Measurements from ENCODE around the gene ZMYM1.
"Not testable (repeated sequence)": the region's sequence is repeated elsewhere in the genome, so short reads cannot be mapped to it uniquely, and the experiment has no call there.

ZMYM1 gene

DNA sequence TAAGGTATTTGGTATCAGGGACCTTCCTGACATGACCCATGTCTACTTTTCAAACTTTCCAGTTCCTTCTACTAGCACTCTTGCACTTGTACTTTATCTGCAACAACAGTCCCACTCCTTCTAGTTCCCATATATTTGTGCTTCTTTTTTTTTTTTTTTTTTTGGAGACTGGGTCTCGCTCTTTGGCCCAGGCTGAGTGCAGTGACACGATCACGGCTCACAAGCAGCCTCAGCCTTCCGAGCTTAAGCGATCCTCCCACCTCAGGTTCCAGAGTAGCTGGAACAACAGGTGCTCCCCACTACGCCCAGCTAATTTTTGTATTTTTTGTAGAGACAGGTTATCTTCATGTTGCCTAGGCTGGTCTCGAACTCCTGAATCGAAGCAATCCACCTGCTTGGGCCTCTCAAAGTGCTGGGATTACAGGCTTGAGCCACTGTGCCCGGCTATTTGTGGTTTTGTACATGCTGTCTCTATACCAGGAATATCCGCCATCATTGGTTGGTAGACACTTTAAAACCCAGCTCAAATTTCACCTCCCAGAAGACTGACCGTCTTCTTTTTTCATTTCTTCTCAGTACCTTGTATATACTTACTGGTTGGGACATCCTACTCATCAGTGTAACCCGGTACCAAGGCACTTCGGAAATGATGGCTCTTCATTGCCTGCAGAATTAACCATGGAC lies 1.1 kb downstream of the ZMYM1 start:
- no peak for DNase-seq

DNA sequence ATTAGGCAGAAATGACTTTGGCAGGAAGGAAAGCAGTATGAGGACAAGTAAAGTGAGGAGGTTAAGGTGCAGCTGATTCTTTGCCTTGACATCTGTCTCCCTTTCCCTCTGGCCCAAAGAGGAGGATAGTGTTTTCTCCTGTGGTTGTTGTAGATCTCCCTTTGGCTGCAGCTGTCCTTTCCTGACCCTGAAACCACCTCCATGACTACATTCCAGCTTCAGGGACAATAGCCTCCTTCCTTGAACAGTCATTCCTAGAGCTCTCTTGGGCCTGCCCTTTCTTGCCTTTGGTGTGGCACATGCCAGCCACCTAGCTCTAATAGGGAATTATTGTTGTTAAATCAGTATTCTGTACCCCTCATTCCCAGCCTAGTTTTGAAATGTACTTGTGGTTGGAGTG lies 6.2 kb downstream of the ZMYM1 start:
- DNase-seq = no peak

DNA sequence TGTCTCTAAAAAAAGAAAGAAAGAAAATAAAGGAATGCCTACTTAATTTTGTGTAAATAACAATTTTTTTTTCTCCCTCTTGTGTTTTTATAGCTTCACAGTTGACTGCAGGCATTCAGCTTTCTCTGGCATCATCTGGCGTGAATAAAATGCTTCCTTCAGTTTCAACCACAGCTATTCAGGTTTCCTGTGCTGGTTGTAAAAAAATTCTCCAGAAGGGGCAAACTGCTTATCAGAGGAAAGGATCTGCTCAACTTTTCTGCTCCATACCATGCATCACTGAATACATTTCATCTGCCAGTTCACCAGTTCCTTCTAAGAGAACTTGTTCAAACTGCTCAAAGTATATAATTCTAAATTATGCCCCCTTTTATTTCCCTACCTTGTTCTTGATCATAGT lies 18.0 kb downstream of the ZMYM1 start:
- peak; percentile 95 for DNase-seq

DNA sequence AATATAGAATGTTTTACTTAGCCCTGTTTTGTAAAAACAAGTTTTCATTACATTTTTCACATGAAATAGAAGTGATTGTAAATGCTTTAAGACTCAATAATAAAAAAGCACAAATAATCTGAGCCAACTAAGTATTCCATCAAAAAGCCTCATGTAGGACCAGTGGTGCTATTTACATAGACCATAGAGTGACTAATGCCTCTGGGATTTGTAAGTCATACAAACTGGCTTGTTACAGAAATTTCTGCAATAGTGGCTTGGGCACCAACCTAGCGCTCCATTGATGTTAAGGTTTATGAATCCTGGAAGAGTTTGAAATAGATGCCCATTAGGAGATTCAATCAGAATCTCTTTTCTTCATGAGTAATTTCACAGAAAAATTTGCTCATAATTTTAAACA lies 31.9 kb downstream of the ZMYM1 start:
- DNase-seq = no peak

DNA sequence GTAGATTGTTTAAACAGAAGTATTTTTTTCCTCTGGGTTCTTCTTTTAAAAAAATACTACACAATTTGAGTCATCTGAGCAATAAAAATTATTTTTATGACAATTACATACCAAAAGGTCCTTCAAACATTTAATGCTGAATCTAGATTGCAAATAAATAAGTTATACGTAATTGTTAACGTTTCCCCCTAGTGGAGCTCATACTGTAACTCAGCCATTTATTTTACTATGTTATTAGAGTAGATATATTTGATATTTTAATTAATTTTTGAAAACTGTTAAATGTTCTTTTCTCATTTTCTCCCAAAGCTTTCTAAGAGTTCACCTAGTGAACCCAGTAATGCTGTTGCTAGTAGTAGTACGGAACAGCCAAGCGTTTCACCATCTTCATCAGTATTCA lies 33.5 kb downstream of the ZMYM1 start:
- no peak for DNase-seq

DNA sequence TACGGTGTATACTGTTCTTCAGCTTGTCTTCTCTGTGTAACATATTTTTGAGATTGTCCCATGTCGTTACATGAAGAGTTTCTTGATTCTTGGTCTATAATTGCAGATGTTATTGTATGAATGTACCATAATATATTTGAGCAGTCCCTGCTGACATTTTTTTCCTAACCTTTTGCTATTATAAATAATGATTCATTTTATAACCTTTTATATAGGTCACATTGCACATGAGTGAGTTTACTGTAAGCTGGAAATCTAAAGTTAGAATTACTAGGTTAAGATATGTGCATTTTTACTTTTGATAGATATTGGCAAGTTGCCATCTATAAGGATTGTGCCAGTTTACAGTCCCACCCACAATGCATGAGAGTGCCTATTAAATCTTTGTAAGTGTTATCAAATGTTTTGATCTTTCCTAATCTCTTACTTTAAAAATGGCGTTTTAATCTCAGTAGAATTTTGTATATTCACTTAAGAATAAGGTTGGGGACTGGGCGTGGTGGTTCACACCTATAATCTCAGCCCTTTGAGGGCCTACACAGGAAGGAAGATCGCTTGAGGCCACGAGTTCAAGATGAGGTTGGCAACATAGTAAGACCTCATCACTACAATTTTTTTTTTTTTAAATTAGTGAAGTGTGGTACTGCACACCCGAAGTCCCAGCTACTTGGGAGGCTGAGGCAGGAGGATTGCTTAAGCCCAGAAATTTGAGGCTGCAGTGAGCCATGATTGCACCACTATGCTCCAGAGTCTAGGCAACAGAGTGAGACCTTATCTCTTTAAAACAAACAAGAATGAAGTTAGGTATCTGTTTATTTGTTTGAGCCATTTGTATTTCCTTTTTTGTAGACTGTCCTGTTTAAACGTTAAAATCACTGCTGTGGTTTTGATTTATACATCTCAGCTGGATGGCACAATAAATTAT lies 36.5 kb downstream of the ZMYM1 start:
- no peak for DNase-seq

DNA sequence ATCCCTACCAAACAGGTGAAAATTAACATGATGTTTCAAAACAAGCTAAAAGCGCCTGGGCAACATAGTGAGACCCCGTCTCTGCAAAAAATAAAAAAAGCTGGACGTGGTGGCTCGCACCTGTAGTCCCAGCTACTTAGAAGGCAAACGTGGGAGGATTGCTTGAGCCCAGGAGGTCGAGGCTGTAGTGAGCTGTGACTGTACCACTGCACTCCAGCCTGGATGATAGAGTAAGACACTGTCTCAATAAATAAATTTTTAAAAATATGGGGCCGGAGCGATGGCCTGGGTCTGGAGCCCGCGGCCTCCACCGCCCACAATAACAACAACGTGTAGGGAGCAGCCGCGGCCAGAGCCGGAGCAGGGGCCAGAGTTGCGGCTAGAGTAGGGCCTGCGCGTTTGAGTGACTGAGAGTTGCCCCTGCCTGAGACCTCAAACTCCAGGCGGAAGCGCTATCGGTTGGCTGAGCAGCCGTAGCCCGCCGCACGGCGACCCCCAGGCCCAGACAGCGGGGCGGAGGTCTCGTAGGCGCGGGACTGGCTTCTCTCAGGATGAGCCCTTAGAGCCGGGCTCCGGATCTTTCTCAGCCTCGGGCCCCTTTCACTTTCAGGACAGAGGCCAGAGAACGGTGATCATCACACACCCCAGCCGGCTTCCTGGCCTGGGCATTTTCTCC lies 41.4 kb downstream of the ZMYM1 start:
- DNase-seq = no peak

DNA sequence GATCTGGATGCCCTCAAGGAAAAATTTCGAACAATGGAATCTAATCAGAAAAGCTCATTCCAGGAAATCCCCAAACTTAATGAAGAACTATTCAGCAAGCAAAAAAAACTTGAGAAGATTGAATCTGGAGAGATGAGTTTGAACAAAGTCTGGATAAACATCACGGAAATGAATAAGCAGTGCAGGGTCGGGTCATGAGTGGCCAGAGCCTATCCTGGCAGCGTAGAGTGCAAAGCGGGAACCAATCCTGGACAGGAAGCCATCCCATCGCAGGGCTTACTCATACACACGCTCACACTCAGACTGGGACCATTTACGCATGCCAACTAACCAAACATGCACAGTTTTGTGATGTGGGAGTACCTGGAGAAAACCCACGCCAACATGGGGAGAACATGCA lies 43.1 kb downstream of the ZMYM1 start:
- no peak for DNase-seq

DNA sequence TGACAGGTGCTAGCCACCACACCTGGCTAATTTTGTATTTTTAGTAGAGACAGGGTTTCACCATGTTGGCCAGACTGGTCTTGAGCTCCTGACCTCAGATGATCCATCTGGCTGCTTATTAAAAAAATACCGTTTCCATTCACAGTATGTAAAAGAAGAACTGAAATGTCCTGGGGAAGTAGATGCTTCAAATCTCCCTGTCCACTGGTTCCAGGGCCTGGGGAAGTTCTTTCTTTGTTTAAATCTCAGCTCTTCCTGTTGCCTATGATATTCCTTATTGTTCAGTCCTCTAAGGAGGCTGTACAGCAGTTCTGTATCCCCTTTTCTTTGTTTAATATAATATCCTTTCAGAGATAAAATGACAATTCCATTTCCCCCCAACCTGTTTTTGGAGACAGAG lies 47.4 kb downstream of the ZMYM1 start:
- DNase-seq = no peak

DNA sequence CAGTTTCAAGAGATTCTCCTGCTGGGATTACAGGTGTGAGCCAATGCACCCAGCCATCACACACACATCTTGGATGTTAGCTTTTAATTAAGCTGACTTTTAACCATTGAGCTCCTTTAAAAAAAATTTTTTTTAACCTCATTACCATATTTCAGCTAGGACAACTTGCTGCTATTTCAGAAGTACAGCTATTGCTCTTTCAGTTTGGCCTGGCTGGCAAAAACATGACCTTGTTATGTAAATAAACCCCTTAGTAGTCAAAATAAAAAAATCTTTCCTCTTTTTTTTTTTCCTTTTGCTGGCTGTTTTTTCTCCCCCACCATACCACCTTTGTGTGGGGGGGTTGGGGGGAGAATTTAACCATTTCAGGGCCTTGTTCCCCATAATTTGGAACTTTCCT lies 49.9 kb downstream of the ZMYM1 start:
- DNase-seq = no peak

DNA sequence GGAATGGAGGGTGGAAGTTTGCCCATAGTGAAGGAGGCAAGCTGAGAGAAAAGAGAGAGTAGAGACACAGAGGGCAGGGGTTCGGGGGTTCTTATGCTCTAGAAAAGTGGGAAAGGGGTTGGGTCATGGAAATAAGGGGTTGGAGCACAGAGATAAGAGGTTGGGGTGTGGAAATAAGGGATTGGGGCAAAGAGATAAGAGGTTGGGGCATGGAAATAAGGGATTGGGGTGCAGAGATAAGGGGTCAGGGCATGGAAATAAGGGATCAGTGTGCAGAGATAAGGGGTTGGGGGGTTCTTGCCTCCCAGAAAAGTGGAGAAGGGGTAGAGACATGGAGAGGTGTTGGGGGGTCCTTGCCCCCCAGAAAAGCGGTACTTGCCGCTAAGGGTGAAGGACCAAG lies 57.6 kb downstream of the ZMYM1 start:
- DNase-seq = no peak

DNA sequence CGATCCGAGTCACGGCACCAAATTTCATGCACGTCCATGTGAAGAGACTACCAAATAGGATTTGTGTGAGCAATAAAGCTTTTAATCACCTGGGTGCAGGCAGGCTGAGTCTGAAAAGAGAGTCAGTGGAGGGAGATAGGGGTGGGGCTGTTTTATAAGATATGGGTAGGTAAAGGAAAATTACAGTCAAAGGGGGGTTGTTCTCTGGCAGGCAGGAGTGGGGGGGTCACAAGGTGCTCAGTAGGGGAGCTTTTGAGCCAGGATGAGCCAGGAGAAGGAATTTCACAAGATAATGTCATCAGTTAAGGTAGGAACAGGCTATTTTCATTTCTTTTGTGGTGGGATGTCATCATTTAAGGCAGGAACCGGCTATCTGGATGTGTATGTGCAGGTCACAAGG lies 58.4 kb downstream of the ZMYM1 start:
- DNase-seq = not testable (repeated sequence)

DNA sequence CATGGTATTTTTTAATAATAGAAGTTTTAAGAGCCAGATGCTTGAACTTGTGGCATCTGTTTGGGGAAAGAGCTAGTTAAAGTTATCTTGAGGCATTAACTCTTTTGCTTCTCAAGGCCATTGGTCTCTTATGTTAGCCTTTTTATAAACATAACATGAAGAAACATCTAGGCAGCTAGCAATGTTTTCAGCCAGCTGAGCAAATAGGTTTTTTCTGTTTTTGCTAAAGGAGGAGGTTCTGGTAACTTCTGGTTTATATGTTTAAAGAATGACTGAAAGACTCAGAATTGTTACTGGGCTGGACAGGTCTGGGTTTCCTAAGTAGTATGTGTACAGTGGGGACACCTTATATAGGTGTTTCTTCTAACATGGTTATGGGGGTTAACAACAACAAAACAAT lies 63.1 kb downstream of the ZMYM1 start:
- not testable (repeated sequence) for DNase-seq

DNA sequence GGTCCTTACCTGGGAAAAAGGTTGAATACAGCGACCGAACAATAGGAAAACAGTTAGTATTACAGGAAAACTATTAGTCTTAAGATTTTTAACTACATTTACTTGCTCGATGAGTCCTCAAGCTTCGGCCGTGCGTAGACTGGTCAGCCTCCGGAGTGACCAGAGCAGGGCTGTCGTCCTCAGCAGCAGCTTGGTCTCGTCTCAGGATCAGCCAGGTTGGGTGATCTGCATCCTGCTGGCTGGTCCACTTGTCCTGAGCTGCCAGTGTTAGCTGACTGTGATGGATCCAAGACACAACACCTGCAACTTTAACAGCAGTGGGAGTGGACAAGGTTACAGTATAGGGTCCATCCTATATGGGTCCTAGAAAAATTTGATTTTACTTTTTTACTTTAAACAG lies 63.5 kb downstream of the ZMYM1 start:
- DNase-seq = not testable (repeated sequence)

DNA sequence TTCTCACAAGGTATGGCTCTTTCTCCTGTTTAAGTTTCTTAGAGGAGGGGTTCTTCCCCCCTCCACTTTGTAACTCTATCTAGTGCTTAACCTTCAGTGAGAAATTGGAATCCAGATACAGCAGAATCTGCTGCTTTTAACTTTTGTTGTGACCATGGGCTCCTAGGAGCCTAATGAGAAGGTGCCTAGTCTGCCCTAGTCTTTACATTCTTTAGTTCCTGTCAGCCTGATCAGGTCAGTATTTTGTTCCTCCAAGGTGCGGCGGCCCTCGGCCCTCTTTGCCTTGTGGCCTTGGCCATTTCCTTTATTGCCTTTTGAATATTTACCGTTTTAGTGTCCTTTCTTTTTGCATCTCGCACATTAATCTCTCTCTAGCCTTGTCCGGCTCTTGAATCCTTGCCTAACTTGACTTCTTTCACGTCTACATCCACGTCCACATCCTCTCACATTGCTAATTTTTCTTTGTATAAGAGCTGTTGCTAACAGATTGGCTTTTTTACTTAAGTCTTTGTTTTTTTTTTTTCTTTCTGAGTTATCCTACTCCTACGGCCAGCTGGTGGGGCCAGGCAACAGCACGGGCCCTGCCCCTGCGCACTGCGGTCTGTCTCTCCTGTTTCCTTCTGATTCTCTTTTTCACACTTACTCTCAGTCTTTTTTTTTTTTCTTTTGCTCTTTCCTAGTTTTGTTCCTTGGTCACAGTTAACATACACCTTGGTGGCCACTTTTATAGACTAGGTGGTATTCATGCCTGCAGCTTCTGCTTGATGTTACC lies 64.7 kb downstream of the ZMYM1 start:
- DNase-seq = no peak

DNA sequence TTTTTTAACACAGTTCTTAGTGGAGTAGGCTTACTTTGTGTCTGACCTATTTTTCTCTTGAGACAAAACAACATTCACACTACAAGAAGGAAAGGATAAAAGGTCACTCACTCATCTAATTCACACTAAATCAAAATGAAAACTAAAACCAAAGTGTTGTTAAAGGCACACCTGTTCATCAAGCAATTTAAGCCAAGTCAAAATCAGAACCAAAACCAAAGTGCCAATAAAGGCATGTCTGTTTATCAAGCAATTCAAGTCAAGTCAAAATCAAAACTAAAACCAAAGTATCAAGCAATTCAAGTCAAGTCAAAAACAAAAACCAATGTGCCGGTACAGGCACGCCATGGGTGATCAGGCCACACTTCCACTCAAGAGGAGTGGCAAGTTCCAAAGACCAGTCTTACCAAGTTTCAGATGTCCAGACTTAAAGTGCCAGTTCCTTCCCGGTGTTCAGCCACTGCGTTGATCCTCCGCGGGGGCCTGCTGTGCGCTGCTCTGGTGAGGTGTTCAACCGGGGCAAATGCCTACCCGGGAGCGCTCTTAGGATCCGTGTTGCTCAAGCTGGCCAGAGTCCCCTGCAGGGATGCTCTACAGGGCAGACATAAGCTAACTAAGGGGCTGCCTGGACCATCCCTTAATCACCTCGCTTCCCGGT lies 66.8 kb downstream of the ZMYM1 start:
- not testable (repeated sequence) for DNase-seq

DNA sequence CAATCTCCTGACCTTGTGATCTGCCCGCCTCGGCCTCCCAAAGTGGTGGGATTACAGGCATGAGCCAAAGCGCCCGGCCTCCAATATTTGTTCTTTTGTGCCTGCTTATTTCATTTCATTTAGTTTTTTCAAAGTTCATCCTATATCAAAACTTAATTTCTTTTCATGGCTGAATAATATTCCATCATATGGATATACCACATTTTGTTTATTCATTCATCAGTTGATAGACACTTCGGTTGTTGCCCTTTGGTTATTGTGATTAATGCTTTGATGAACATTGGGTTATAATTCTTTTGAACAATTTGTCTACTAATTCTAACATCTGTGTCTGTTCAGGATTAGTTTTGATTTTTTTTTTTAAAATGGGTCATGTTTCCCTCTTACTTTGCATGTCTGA lies 72.0 kb downstream of the ZMYM1 start:
- no peak for DNase-seq

DNA sequence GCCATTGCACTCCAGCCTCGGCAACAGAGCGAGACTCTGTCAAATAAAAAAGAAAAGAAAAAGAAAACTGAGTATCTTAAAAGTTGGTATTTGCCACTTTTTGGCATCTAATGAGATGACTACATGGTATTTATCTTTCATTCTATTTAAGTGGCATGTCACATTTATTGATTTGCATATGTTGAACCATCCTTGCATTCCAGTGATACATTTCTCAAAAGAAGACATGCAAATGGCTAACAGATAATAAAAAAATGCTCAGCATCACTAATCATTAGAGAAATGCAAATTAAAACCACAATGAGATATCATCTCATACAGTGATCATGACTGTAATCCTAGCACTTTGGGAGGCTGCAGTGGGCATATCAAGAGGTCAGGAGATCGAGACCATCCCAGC lies 85.7 kb downstream of the ZMYM1 start:
- no peak for DNase-seq
